Left lung (tissue), 10 donors: ENCODE measurements around the gene FCHO1. TPM values are rescaled to one million over a fixed set of nuclear protein-coding genes. Genes with fewer than 3 reads are reported as not detected.
A peak's percentile ranks its signal among the peaks of the same experiment; 100 is the strongest.
"Not testable (repeated sequence)": the region's sequence is repeated elsewhere in the genome, so short reads cannot be mapped to it uniquely, and the experiment has no call there.

Source experiments
- ATAC-seq: fragments of 200-7000 bp; cut with Tn5 transposase; one replicate; pipeline ENCODE4 v1.9.1; 2020; ENCODE audit warnings: moderate library complexity
- DNase-seq, 4 donors: peaks; one replicate each; pipeline ENCODE4 v3.0.0-alpha.2; 2013 to 2020
- H3K27ac ChIP-seq, 2 donors: fragments of 200-600 bp; sonication (generic) in 1 of 2; one replicate each; pipeline versions ENCODE4 v1.5.0 to v1.8.0; 2020 to 2021
- H3K27me3 ChIP-seq, 2 donors: fragments of 200-600 bp; sonication (generic) in 1 of 2; one replicate each; pipeline versions ENCODE4 v1.5.0 to v1.8.0; 2020 to 2021
- H3K36me3 ChIP-seq, 2 donors: fragments of 200-600 bp; sonication (generic) in 1 of 2; one replicate each; pipeline versions ENCODE4 v1.5.0 to v1.8.0; 2020 to 2021
- H3K4me1 ChIP-seq, 2 donors: fragments of 200-600 bp; one replicate each; pipeline ENCODE4 v1.8.0; 2021
- H3K4me3 ChIP-seq, 2 donors: fragments of 200-600 bp; sonication (generic) in 1 of 2; one replicate each; pipeline versions ENCODE4 v1.5.0 to v1.8.0; 2020 to 2021; ENCODE audit warnings: mild to moderate bottlenecking in 1 of 2
- H3K9me3 ChIP-seq, 2 donors: fragments of 200-600 bp; sonication (generic) in 1 of 2; one replicate each; pipeline versions ENCODE4 v1.5.0 to v1.8.0; 2020 to 2021
- CTCF ChIP-seq, 2 donors: fragments of 200-600 bp; sonication (generic) in 1 of 2; IDR thresholded peaks; one replicate each; pipeline versions ENCODE4 v1.5.0 to v1.8.0; 2021; ENCODE audit warnings: antibody characterized with exemption in 2 of 2
- intact Hi-C, 2 donors: fragments of 100-400 bp; cut with DNase I; formaldehyde crosslinking; loops; one replicate each; pipeline versions ENCODE4 v1.11.2 to v1.14.2; 2022
- polyA plus RNA-seq, 6 donors: library from polyadenylated mRNA; unstranded; fragments of 120-200 nt; gene quantifications; one replicate each; pipeline ENCODE4 v1.2.1, GENCODE V29; 2013; ENCODE audit not compliant: insufficient read length in 6 of 6
- total RNA-seq, 2 donors: library from RNA; stranded (reverse); fragmentation: NEBNext Ultra II Directional; extraction: Animal tissue kit (Norgen Biotek cat#: 25700); gene quantifications; one replicate each; pipeline ENCODE4 v1.2.1, GENCODE V29; 2021
- donor health status: DM: no; HTN: yes; CAD: no.
- donor health status: DM: no; HTN: no; CAD: no.

The FCHO1 gene
- total and polyA plus RNA-seq, 8 donors = 0.54 to 12.7 (median 1.3) TPM

- TF ChIP-seq CTCF (IDR thresholded peaks at IDR 0.05) = no peak
- Histone ChIP-seq H3K9me3 (no peaks in the 10 kb centered on the region), H3K4me1 (peaks cover 0 to 10% of the 10 kb centered on the region in 2 donors), H3K4me3 (no peak overlapping the region), H3K36me3 (peaks cover 0 to 35% of the 10 kb centered on the region in 2 donors), H3K27ac (no peak overlapping the region), H3K27me3 (no peaks in the 10 kb centered on the region)
- ATAC-seq (no peak), DNase-seq (no peak)
- intact Hi-C loops = no loop called here
Observed at GRCh38 chr19:17770613-17771012, 19.3 kb downstream of the FCHO1 start.

GRCh38 chr19:17772172-17772571 lies 20.9 kb downstream of the FCHO1 start:
- Histone ChIP-seq H3K9me3 (no peaks in the 10 kb centered on the region), H3K27ac (no peak overlapping the region), H3K27me3 (peaks cover 0 to 2% of the 10 kb centered on the region in 2 donors), H3K36me3 (peaks cover 0 to 31% of the 10 kb centered on the region in 2 donors), H3K4me1 (no peaks in the 10 kb centered on the region), H3K4me3 (no peak overlapping the region)
- DNase-seq (no peak), ATAC-seq (no peak)
- TF ChIP-seq CTCF (IDR thresholded peaks at IDR 0.05) = no peak
- intact Hi-C loops = no loop called here

GRCh38 chr19:17775245-17775927 lies 24.1 kb downstream of the FCHO1 start:
- no peak for ATAC-seq
- TF ChIP-seq CTCF (IDR thresholded peaks at IDR 0.05) = peak in 1 of 2 donors; percentile 47
- Histone ChIP-seq H3K36me3 (peaks cover 0 to 27% of the 10 kb centered on the region in 2 donors), H3K9me3 (no peaks in the 10 kb centered on the region), H3K27me3 (peaks cover 0 to 32% of the 10 kb centered on the region in 2 donors), H3K4me3 (no peak overlapping the region), H3K4me1 (peaks cover 6 to 17% of the 10 kb centered on the region in 2 donors), H3K27ac (no peak overlapping the region)
- intact Hi-C loops = no loop called here
- DNase-seq = no peak

GRCh38 chr19:17775991-17776803 lies 24.9 kb downstream of the FCHO1 start:
- peaks cover 0 to 21% of the 10 kb centered on the region in 2 donors for H3K36me3 ChIP-seq
- H3K4me1 ChIP-seq = peaks cover 6 to 17% of the 10 kb centered on the region in 2 donors
- intact Hi-C loops = no loop called here
- TF ChIP-seq CTCF (IDR thresholded peaks at IDR 0.05) = no peak
- ATAC-seq (peak; percentile 27), DNase-seq (no peak)
- H3K4me3 ChIP-seq = no peak overlapping the region
- H3K27me3 ChIP-seq = peaks cover 0 to 40% of the 10 kb centered on the region in 2 donors
- no peak overlapping the region for H3K27ac ChIP-seq
- H3K9me3 ChIP-seq = no peaks in the 10 kb centered on the region

GRCh38 chr19:17777840-17778239 lies 26.6 kb downstream of the FCHO1 start:
- Histone ChIP-seq H3K36me3 (peaks cover 0 to 20% of the 10 kb centered on the region in 2 donors), H3K4me1 (peaks cover 6 to 17% of the 10 kb centered on the region in 2 donors), H3K27me3 (peaks cover 0 to 46% of the 10 kb centered on the region in 2 donors)
- H3K27ac ChIP-seq, DNase-seq, H3K4me3 ChIP-seq, ATAC-seq, H3K9me3 ChIP-seq, intact Hi-C loops: not testable (repeated sequence)
